A673 (cell line): ENCODE results near the gene SMAD6.

ENCODE experiments used
- EZH2 ChIP-seq: fragments of 200-600 bp; sonication (generic); IDR thresholded peaks from 2 replicates; pipeline ENCODE4 v1.6.1; 2017; ENCODE audit warnings: borderline replicate concordance, low read depth, mild to moderate bottlenecking, mixed read lengths, antibody characterized with exemption, low read length; ENCODE audit not compliant: poor library complexity, severe bottlenecking
- TF ChIP-seq, protein P1 (sequence below): fragments of 300-800, 200-600 bp; sonication (generic); conservative IDR thresholded peaks from 2 replicates; pipeline ENCODE4 v1.5.1; 2017; ENCODE audit warnings: low read depth, mild to moderate bottlenecking, antibody characterized with exemption, low read length, moderate library complexity, mixed read lengths

DNA sequence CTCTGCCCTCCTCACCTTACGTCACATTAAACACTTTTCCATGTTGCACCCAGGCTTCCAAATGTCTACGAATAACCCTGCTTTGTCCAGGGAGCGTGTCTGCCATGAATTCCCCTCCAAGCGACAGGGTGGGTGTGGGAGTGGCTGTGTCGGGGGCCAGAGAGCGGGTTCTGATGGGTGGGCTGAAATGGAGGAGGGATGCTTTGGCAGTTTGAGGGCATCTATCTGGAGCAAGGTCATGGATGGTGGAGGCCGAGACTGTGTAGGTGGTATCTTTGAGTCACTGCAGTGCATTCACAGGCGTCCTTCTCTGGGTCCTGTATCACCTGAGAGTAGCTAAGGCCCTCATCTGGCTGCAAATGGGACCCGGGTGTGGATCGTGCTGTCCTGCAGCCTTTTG lies 36.6 kb downstream of the SMAD6 start:
- TF ChIP-seq, protein P1, sequence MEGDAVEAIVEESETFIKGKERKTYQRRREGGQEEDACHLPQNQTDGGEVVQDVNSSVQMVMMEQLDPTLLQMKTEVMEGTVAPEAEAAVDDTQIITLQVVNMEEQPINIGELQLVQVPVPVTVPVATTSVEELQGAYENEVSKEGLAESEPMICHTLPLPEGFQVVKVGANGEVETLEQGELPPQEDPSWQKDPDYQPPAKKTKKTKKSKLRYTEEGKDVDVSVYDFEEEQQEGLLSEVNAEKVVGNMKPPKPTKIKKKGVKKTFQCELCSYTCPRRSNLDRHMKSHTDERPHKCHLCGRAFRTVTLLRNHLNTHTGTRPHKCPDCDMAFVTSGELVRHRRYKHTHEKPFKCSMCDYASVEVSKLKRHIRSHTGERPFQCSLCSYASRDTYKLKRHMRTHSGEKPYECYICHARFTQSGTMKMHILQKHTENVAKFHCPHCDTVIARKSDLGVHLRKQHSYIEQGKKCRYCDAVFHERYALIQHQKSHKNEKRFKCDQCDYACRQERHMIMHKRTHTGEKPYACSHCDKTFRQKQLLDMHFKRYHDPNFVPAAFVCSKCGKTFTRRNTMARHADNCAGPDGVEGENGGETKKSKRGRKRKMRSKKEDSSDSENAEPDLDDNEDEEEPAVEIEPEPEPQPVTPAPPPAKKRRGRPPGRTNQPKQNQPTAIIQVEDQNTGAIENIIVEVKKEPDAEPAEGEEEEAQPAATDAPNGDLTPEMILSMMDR = no peak
- no peak for TF ChIP-seq EZH2
